ENCODE measurements around the gene MUTYH.

Gene MUTYH

DNA sequence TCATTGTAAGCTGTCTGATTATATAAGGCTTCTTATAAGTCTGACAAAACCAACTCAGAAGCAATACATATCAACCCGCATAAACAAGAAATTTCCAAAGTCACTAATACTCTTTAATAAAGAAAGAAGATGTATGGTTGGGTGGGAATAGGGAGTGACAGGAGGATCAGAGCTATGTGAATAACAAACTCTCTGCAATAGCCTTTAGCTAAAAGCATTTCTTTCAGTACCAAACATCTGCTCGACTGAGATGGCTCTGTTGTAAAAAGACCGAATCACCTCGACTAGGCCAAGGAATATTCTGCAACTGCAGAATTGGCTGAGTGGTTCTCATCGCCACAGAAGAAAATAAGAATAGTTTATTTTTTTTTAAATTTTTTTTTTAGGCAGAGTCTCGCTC, 39.3 kb upstream of the MUTYH start:
- TF ChIP-seq, protein P1, sequence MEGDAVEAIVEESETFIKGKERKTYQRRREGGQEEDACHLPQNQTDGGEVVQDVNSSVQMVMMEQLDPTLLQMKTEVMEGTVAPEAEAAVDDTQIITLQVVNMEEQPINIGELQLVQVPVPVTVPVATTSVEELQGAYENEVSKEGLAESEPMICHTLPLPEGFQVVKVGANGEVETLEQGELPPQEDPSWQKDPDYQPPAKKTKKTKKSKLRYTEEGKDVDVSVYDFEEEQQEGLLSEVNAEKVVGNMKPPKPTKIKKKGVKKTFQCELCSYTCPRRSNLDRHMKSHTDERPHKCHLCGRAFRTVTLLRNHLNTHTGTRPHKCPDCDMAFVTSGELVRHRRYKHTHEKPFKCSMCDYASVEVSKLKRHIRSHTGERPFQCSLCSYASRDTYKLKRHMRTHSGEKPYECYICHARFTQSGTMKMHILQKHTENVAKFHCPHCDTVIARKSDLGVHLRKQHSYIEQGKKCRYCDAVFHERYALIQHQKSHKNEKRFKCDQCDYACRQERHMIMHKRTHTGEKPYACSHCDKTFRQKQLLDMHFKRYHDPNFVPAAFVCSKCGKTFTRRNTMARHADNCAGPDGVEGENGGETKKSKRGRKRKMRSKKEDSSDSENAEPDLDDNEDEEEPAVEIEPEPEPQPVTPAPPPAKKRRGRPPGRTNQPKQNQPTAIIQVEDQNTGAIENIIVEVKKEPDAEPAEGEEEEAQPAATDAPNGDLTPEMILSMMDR (IDR thresholded peaks at IDR 0.05), result no peak

GRCh38 chr1:45378184-45378583, 37.9 kb upstream of the MUTYH start:
- TF ChIP-seq, protein P1 (IDR thresholded peaks at IDR 0.05), result no peak

GRCh38 chr1:45375104-45376090, 35.2 kb upstream of the MUTYH start:
- TF ChIP-seq, protein P1 (IDR thresholded peaks at IDR 0.05), result no peak

GRCh38 chr1:45373573-45373972, 33.3 kb upstream of the MUTYH start:
- TF ChIP-seq, protein P1 (IDR thresholded peaks at IDR 0.05), result no peak

DNA sequence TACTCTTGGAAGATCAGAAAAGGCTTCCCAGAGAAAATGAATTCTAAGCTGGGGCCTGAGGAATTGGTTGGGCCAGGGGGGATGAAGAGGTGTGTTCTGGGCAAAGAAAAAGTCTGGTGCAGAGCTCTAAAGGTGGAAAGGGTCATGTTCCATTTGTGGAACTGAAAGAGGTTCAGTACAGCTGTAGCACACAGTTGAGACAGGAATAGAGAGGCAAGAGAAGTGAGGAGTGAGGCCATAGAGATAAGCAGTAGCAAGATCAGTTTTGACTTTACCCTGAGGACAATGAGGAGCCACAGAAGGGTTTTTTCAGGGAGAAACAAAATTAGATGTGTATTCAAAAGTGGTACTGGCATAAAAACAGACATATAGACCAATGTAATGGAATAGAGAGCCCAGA, 30.3 kb upstream of the MUTYH start:
- TF ChIP-seq, protein P1 (IDR thresholded peaks at IDR 0.05), result no peak

DNA sequence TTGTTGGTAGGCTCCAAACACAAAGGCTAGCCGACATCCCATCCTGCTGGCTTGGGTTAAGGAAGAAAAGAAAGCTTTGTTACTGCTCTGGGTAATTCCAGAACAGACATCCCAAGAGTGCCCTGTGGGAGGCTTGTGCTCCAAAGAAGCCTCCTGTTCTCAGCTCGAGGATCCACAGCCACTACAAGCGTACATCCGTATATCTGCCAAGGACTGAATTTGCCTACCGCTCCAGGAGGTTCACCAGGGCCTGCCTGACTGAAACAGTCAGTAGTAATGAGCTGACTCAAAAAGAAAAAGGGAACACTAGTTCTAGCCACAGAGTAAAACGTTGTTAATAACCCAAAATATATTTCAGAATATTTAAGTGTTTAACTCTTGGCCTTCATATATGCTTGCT, 24.8 kb upstream of the MUTYH start:
- TF ChIP-seq, protein P1 (IDR thresholded peaks at IDR 0.05), result no peak

- TF ChIP-seq, protein P1 (IDR thresholded peaks at IDR 0.05), result no peak
Measured at GRCh38 chr1:45364294-45364693, 24.1 kb upstream of the MUTYH start.

Data from LNCAP (cell line).